GM18868 (cell line): ENCODE results near the gene FNDC3B.
"Not testable (repeated sequence)": the region's sequence is repeated elsewhere in the genome, so short reads cannot be mapped to it uniquely, and the experiment has no call there.

Experiments used
- ATAC-seq: cut with Tn5 transposase; IDR thresholded peaks from one replicate; pipeline ENCODE4 v1.9.1; 2021; ENCODE audit warnings: mild to moderate bottlenecking, moderate library complexity; ENCODE audit not compliant: unreplicated experiment

The FNDC3B gene

DNA sequence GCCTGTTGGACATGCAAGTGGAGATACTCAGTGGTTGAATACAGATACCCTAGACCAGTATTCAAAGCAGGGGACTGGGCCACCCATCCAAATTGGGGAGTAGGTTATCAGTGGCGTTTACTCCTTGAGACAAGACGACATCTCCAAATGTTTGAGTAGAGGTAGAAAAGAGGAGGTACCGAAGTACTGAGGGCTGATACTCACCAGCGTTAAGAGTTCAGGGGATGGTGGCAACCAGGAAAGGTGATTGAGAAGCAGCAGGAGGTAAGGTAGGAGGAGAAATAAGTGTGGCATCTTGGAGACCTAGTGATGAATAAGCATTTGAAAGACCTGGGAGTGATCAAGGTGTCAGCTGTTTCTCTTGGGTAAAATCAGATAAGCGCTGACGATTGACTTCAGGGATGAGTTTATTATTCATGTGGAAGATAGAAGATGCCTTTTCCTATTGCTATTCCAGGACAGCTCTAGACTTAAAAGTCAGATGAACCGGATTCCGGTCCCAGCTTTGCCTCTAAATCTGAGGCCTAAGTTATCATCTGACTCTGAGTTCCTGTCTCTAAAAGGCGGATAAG lies 312.6 kb downstream of the FNDC3B start:
- ATAC-seq, result no peak

DNA sequence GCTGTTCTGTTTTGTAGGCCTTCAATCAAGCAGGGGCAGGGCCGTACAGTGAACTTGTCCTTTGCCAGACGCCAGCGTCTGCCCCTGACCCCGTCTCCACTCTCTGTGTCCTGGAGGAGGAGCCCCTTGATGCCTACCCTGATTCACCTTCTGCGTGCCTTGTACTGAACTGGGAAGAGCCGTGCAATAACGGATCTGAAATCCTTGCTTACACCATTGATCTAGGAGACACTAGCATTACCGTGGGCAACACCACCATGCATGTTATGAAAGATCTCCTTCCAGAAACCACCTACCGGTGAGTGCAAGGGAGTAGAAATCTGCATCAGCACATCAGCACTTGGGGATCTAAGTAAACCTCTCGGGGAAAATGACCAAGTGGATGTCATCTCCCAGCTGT lies 313.4 kb downstream of the FNDC3B start:
- no peak for ATAC-seq

DNA sequence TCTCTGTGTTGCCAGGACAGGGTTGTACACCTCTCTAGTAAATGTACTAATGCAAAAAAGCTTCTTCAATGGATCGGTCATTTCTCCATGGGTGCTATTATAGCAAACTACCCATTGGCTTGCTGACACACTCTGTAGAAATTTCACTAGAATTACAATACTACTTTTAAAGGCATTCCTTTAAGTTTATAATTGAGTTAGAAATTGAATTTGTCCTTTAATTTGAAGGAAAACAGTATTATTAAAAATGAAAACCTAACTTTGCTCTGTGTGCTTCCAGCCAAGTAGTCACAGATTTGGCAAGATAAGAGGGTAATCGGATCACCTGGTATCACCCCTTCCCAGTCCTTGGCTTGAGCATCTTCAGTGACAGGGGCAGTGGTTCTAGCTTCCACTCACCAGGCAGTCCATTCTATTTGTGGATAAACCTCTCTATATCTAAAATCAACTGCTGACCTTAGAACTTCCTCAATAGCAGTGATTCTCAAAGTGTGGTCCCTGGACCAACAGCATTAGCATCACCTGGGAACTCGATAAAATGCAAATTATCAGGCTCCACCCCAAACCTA lies 315.6 kb downstream of the FNDC3B start:
- no peak for ATAC-seq

DNA sequence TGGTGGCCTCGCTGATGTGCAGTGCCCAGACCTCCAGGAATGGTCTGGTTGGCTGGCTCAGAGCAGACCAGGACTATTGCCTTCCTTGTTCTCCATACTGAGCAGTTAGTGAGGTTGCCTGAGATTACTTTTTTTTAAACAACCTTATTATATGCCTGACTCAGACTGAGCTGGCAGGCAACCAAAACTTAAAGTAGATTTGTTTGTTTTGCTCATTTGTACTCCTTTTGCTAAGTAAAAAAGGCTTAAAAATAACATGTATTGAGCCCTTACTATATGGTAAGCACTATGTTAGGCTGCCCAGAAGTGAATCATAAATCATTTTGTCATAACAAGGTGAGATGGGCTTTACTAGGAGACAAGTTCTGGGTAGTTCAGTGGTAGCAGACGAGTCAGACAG lies 316.5 kb downstream of the FNDC3B start:
- no peak for ATAC-seq

DNA sequence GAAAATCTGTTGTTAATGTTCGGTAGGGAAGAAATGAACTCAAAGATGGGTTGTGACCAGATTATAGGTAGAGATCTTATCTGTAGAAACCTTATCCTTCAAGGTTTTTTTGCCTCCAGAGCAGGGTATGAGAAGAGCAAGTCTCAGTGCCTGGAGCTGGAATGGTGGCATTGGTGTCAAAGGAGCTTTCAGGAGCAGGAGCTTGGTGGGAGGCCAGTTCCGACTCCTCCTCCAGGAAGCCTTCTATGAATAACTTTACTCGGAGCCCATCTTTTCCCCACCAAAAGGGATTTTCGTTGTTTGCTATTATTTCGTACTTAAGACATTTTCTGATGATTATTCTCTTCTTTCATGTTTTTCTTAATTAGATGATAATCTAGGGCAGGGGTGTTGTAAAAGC lies 317.0 kb downstream of the FNDC3B start:
- ATAC-seq, result no peak

DNA sequence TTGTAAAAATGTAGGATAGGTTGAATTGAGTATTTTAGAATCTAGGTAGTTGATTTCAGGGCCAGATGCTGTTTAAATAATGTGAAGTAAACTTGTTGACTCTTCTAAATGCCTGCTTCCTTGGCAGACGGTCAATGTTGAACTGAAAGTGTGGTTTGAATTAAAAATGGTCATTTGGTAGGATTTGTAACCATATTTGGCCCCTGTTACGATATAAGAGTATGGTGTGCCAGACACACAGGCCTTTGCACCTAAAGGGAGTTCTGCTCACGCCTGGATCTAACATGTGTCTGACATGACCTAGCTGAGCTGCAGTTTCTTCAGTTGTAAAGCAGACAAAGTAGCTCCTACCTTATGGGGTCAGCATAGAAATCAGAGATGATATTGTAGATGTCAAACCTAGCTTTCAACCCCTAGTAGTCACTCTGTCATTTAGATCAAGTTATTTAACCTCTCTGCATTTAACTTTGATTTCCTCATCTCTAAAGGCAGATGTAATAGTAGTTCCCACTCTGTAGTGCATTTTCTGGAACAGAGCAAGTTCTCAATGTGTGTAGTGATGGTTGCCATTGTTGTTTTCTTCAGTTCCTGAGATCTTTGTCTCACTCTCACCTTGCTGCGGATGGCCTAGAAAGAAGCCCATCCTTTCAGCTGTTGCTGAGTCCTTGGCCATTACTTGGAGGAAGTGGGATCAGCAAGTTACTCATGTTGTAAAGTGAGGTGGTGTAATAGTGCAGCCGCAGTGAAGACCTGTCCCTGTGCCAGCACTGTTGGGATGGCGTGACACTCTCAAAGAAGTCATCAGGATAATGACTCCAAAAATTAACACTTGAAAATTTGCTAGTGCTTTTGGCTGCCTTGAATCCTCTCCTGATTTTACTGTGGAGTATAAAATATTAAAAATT lies 318.7 kb downstream of the FNDC3B start:
- no peak for ATAC-seq

DNA sequence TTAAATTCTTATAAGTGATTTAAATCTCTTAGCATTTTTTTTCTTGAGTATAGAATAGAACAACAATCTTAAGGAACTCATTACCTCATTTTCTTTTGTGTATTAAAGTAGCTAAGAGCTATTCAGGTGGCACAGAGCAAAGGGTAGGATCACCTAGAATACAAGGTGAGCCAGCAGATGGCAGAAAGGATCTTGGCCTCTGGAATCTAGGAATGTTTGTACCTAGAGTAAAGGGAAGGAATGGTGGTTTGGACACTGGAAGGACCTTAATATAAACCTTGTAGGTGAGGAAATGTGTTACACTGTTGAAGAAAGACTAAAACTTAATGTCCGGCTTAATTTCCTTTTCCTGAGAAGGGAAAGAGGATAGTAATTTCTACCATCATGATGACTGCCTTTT lies 319.9 kb downstream of the FNDC3B start:
- no peak for ATAC-seq

DNA sequence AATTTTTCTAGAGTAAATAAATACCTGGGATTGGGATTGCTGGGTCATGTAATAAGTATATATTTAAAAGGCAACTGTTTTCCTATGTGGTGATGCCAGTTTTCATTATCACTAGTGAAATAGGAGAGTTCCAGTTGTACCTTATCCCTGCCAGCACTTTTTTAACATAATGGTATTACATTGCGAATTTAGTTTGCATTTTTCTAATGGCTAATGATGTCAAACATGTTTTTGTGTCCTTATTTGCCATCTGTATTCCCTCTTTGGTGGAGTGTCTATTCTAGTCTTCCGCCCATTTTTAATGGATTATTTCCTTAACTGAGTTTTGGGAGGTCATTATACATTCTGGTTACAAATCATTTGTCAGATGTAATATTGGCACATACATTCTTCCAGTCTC lies 320.6 kb downstream of the FNDC3B start:
- no peak for ATAC-seq

DNA sequence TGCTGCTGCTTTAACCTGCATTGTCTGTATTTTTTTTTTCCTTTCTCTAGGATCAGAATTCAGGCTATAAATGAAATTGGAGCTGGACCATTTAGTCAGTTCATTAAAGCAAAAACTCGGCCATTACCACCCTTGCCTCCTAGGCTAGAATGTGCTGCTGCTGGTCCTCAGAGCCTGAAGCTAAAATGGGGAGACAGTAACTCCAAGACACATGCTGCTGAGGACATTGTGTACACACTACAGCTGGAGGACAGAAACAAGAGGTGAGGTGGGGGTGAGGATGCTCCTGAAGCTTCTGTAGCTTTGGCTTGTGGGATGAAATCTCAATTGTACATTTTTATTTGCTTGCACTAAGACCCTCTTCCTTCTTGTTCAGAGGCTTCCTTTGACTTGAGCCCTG lies 323.2 kb downstream of the FNDC3B start:
- ATAC-seq, result no peak

DNA sequence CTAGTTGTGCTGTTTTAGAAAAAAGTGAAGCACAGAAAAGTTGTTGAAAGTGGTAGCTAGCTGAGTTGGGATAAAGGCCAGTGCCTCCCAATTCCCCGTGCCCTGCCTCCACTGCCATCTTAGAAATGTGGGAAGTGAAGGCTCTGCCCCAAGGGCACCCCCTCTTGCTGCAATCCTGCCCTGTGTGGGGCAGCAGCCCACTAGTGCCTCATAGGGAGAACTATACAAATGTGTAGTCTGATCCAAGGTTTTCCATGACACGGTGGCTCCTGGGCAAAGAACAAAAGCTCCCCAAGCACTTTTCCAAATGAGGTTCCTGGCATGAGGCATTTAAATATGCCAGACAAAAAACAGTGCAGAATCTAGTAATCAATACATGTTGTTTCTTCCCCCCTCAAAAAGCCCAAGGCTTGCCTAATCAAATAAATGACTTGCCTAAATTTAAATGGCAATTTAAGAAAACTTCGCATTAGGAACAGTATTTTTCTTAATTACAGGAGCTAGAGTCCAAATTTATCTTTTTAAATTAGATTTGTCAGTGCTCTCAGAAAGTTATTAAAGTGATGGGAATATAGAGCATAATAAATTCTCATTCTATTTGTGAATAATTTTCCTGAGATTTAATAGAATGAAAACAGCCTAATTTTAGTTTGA lies 325.1 kb downstream of the FNDC3B start:
- ATAC-seq, result no peak

DNA sequence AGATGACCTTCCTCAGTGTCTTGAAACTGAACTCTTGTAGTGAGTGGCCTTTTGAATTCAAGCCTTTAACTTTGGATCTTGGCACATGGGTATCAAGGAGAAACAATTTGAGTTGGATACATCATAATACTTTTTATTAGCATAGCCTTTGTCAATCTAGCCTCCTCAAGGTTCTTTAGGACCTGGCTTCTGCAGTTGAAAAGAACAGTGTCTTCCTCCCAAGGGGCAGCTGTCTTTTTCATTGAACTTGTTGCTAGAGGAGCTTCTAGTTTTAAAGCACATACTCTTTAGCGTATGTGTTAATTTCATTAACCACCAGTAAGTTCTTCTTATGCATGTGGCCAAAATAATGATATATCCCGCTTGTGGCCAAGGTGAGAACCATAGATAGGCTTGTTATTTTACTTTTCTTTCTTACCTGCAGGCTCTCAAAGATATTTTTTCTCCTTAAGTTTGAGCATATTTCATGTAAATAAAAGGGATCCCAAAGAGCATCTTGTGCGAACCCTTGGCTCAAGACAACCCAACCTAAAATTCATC lies 325.7 kb downstream of the FNDC3B start:
- ATAC-seq, result no peak

DNA sequence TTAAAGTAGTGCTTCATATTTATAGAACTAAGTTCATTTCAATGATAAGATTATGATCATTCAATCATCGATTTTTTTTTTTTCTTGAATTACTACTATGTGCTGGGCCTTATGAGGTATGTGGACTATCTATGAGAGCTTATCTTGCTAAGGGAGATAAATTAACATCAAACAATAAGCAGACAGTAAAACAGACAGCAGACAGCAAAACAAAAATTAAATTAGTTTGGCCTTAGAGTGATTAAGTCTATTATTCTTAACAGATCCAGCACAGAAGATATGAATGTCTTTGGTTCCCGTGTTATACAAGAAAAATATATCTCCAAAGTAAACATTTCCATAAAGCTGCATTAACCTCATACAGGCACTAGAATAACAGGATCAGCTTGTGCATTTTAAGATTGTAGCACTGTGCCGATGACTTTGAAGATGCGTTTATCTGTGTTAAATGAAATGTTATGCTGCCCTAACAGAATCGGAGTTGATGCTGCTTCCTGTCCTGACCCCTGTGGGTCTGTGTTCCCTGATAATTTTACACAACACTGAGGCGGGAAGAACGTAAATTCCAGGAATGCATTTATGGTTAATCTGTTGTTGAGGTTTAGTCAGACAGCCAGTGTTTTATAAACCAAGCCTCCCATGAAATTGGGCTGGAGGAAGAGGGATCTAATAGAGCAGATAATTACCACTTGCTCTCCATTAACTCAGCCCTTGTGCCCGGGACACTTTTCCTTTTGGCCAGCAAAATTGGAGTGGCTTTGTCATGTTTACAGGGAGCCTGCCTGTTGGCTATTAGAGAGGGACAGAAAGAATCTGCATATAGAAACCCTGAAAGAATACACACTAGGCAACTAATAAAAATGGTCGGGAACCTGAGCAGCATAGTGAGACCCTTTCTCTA lies 328.1 kb downstream of the FNDC3B start:
- no peak for ATAC-seq

DNA sequence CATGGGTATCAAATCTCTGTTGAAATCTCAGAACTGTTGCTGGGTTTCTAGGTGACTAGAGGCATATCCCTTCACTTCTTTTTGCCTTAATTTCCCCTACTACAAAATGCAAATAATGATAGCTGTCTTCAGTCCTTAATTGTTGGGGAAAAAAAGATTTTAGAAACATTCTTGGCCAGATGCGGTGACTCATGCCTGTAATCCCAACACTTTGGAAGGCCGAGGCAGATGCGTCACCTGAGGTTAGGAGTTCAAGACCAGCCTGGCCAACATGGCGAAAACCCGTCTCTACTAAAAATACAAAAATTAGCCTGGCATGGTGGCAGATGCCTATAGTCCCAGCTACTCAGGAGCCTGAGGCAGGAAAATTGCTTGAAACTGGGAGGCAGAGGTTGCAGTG lies 329.2 kb downstream of the FNDC3B start:
- not testable (repeated sequence) for ATAC-seq

DNA sequence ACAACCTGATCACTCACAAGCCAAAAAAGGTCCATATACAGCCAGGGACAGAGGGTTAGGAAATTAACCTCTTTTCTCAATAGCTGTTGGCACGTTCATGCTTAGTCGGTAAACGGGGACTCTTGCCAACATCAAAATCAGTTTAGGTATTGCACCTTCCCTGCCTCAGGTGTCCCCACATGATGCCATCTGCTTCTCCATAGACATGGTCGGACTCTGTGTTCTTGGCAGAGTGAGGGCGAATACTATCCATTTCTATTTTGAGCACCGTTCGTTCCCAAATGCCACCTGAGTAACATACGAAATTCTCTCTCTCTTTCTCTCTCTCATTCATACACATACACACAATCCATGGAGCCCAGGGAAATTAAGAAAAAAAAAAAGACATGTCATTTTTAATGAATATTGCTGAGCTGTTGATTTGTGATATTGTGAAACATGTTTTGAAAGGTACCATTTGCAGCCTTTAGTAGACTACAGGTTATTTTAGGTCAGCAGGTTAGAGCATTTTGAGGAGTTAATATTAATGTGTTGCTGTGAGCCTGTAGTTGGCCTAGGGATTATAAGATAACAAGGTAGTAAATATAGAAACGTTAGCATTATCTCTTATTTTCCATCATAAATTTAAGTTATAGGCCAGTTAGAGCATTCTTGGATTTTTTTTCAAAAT lies 330.3 kb downstream of the FNDC3B start:
- no peak for ATAC-seq

DNA sequence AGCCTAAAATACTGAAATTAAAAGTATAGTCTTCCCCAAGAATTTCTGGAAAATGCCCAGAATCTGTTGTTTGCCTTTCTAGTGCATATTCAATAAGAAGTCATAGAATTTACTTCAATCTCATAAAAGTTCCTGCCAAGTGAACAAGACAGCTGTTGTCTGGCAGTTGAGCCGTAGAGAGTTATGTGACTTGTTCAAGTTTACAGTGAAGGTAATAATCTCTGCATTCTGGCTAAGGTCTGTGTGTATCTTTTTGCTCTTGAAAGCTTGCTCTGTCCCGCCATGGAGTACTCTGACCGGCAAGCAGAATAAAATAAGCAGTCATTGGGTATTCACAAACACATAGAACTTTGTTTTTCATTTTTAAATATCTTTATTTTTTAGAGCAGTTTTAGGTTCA lies 331.0 kb downstream of the FNDC3B start:
- no peak for ATAC-seq

DNA sequence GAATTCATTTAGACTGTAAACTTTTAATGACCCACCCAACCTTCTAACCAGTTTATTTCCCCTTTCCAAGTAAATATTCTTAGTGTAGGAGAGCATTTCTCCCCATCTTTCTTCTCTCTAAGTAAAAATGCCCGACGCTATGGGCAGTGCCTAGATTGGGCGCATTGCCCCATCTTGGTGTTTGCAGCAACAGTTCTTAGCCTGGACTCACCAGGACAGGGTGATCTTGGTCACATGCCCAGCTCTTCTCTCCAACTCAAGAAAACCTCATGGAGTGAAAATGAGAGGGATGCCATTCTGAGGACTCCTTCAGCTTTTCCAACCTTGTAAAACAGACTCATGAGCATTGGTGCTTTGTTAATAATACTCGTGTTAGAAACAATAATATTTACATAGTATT lies 332.2 kb downstream of the FNDC3B start:
- no peak for ATAC-seq

DNA sequence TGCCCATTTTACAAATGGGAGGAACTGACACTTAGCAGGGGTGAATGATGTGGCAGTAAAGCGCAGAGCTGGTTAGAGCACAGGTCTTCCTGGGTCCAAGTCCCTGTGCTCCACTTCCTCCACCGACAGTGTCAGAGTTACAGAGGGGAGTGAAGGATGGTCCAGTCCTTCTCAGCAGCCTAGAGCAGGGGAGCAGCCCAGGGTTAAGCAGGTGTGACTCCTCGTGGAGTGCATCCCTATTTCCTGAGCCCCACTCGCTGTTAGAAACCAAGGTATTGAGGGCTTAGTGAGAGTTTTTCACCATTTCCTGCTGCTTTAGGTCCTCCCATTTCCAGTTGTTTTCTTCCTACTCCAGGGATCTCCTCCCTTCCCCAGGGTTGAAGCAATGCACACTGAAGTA lies 333.5 kb downstream of the FNDC3B start:
- no peak for ATAC-seq

DNA sequence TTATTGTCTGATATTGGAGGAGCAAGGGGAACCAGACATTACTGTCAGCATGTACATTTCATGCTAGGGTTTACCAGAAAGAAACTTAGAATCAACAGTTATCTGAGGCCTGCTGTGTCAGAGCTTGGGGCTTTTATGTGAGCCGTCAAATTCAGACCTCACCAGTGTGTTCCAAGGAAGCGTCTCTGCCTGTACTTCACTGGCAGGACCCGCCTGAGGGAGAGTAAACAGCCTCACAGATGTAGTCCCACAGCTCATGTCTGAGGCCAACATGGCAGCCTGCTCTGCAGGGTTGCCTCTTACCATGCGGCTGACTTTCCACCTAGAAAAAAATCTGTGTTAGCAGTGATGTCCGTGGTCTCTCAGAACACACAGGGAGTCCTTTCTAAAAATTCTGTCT lies 334.5 kb downstream of the FNDC3B start:
- no peak for ATAC-seq

DNA sequence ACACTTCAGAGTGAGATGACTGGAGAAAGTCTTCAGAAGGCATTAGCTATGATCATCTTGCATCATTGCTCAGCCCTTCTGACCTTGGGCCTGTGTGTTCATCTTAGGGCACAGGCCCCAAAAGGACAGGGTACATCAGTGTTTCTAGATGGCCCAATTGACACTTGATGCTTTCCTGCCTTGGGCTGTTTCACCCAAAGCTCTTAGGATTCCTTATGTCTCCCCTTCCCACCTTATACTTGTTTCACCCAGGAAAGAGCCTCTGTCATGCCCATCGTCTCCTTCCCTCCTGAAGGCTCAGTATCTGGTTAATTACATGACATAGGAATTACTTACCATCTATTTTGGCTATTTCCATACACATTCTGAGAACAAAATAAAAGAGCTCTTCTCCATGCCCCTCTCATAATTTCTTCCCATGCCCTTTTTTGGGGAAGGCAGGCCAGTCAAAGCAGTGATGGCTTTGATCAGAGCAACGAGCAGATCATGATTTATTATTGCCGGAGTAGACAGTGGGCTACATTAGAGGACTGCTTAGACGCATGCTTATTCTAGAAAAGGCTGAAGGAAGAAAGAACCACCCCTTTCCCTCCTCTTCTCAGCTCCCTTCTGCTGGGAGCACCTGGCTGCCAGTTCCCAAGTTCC lies 335.9 kb downstream of the FNDC3B start:
- no peak for ATAC-seq
